Naive thymus-derived CD4-positive, alpha-beta T cell (primary cell): ENCODE results near the gene CALHM4. TPM values are rescaled to one million over a fixed set of nuclear protein-coding genes. Genes with fewer than 3 reads are reported as not detected.

Experiments
- ATAC-seq: fragments of 150-1000 bp; cut with Tn5 transposase; 2 replicates; pipeline ENCODE4 v1.10.0; 2021; ENCODE audit warnings: mild to moderate bottlenecking, moderate library complexity
- CTCF ChIA-PET: fragments of 350-600 bp; sonication (Branson Sonifier 250); formaldehyde crosslinking; loops from one replicate; lab custom pipeline; 2021; ENCODE audit warnings: antibody characterized with exemption; lab: Charles Lee
- POLR2A ChIA-PET: fragments of 350-600 bp; sonication (Branson Sonifier 250); formaldehyde crosslinking; loops from one replicate; lab custom pipeline; 2021; ENCODE audit warnings: antibody characterized with exemption, inconsistent platforms; lab: Charles Lee
- DNase-seq, 9 donors: peaks; one replicate each; pipeline versions ENCODE4 v3.0.0 to v3.0.0-alpha.2; 2020 to 2022; ENCODE audit warnings: mixed read lengths in 1 of 9
- H3K27ac ChIP-seq: one replicate; pipeline ENCODE4 v1.7.0; 2013; ENCODE audit warnings: mild to moderate bottlenecking, low read depth, low read length, moderate library complexity
- H3K27me3 ChIP-seq, 2 donors: one replicate each; pipeline ENCODE4 v1.7.0; 2013; ENCODE audit warnings: low read length in 2 of 2, mild to moderate bottlenecking in 2 of 2, moderate library complexity in 2 of 2; ENCODE audit not compliant: control insufficient read depth in 2 of 2, insufficient read depth in 2 of 2
- H3K36me3 ChIP-seq, 3 experiments: 1 replicate in 2 of 3; 2 replicates in 1 of 3; pipeline ENCODE4 v1.7.0; 2013; ENCODE audit warnings: low read length in 3 of 3, mild to moderate bottlenecking in 3 of 3, moderate library complexity in 1 of 3; ENCODE audit not compliant: insufficient read depth in 3 of 3, control insufficient read depth in 2 of 3
- H3K4me1 ChIP-seq, 2 donors: one replicate each; pipeline ENCODE4 v1.7.0; 2013; ENCODE audit warnings: low read length in 2 of 2, mild to moderate bottlenecking in 2 of 2, moderate library complexity in 1 of 2; ENCODE audit not compliant: control insufficient read depth in 2 of 2, insufficient read depth in 2 of 2
- H3K4me3 ChIP-seq: 2 replicates; pipeline ENCODE4 v1.7.0; 2013; ENCODE audit warnings: mild to moderate bottlenecking, low read length
- H3K9me3 ChIP-seq, 3 experiments: 1 replicate in 2 of 3; 2 replicates in 1 of 3; pipeline ENCODE4 v1.7.0; 2013; ENCODE audit warnings: low read length in 3 of 3; ENCODE audit not compliant: control insufficient read depth in 2 of 3
- H3K27ac Mint-ChIP-seq, 9 donors: one replicate each; pipeline ENCODE4 v1.8.0; 2020 to 2022; ENCODE audit warnings: mixed read lengths in 9 of 9, mild to moderate bottlenecking in 8 of 9, moderate library complexity in 5 of 9, inconsistent platforms in 2 of 9
- H3K27me3 Mint-ChIP-seq, 5 donors: one replicate each; pipeline ENCODE4 v1.8.0; 2021 to 2022; ENCODE audit warnings: mixed read lengths in 5 of 5, mild to moderate bottlenecking in 1 of 5
- H3K36me3 Mint-ChIP-seq, 5 donors: one replicate each; pipeline ENCODE4 v1.8.0; 2020 to 2022; ENCODE audit warnings: mixed read lengths in 5 of 5, mild to moderate bottlenecking in 3 of 5, inconsistent platforms in 1 of 5
- H3K4me1 Mint-ChIP-seq, 7 donors: one replicate each; pipeline ENCODE4 v1.8.0; 2020 to 2022; ENCODE audit warnings: mixed read lengths in 7 of 7, mild to moderate bottlenecking in 3 of 7, inconsistent platforms in 1 of 7
- H3K4me3 Mint-ChIP-seq, 10 donors: one replicate each; pipeline ENCODE4 v1.8.0; 2020 to 2022; ENCODE audit warnings: mild to moderate bottlenecking in 10 of 10, mixed read lengths in 10 of 10, moderate library complexity in 6 of 10, inconsistent platforms in 2 of 10
- H3K9me3 Mint-ChIP-seq, 11 donors: one replicate each; pipeline ENCODE4 v1.8.0; 2020 to 2022; ENCODE audit warnings: mixed read lengths in 11 of 11, mild to moderate bottlenecking in 4 of 11, inconsistent platforms in 1 of 11, moderate library complexity in 1 of 11
- intact Hi-C, 2 donors: fragments of 100-400 bp; cut with micrococcal nuclease; formaldehyde crosslinking; loops; one replicate each; pipeline ENCODE4 v1.15.1; 2023
- polyA plus RNA-seq, 2 donors: library from polyadenylated mRNA; unstranded; fragments of 300-500 nt; fragmentation: Illumina TruSeq; gene quantifications; one replicate each; pipeline ENCODE4 v1.2.3, GENCODE V29; 2021
- total RNA-seq, 6 experiments: library from RNA in 5 of 6; stranded (reverse) in 5 of 6; gene quantifications; 1 replicate in 5 of 6; 2 replicates in 1 of 6; pipeline ENCODE4 v1.2.3 and lab custom pipeline; 2021 to 2026

The CALHM4 gene
- total and polyA plus RNA-seq, 7 experiments from 2014 or later: not detected

DNA sequence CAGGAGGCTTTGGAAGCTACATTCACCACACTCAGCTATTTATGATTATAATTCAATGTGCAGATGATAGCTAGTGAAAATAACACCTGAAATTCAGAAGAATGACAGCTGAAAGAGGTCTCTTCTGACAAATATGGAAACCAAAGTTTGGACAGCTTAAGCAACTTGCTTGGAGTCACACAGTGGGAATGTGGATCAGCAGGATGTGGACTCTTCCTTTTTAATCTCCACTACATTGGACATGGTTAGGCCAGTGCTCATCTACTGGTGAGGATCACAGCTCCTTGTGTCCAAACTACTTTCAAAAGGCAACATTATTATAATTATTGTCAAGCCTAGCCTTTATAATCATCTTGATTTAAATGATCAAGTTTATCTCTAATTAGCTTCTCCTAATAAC, 18.4 kb upstream of the CALHM4 start:
- POLR2A ChIA-PET: interaction anchor here (0.9 kb wide), 1 partner anchor 256 kb away, joined by 3 read pairs; the partner anchor contains the start of gene TSPYL1
- no peak for ATAC-seq
- no peak overlapping the region for H3K4me3 ChIP-seq

DNA sequence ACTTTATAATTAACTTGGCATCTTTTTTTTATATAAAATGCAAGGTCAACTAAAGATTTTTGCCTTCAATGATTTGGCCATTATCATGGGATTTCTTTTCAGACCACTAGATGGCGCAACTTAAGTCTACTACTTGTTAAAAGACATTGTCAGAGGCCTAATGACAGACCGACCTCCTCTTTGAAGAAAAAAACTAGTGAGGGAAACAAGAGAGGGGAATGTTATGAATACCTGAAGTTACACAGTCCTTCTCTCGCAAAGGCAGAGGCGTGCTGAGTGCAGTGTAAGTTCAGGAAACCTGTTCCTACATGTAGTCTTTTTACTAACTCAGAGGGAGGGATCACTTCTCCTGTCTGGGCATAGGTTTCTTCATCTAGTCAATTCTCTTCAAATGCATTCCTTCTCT, 17.3 kb upstream of the CALHM4 start:
- no peaks in the 10 kb centered on the region for H3K9me3 ChIP-seq
- CTCF ChIA-PET: interaction anchor here (1.4 to 3.0 kb wide), 3 partner anchors 27 to 268 kb away, joined by 3 to 23 read pairs (median 8); no protein-coding TSS in a partner anchor
- H3K36me3 ChIP-seq: no peaks in the 10 kb centered on the region
- intact Hi-C loops: loop anchor here (1.0 to 5.0 kb wide), 5 partner anchors 25 to 311 kb away; no protein-coding TSS in a partner anchor
- ATAC-seq (peak; percentile 67), DNase-seq (peak in 7 of 9 donors; percentile 14 to 54 (median 50))
- POLR2A ChIA-PET: no interaction called here
- H3K9me3 Mint-ChIP-seq: no peaks in the 10 kb centered on the region
- H3K27ac Mint-ChIP-seq: no peak overlapping the region
- H3K4me1 Mint-ChIP-seq: no peaks in the 10 kb centered on the region
- H3K4me3 ChIP-seq: no peak overlapping the region
- H3K27ac ChIP-seq: no peak overlapping the region
- H3K4me3 Mint-ChIP-seq: no peak overlapping the region
- no peaks in the 10 kb centered on the region for H3K36me3 Mint-ChIP-seq
- no peaks in the 10 kb centered on the region for H3K27me3 ChIP-seq
- H3K27me3 Mint-ChIP-seq: peaks cover 12 to 41% (median 24%) of the 10 kb centered on the region in 5 donors
- H3K4me1 ChIP-seq: no peaks in the 10 kb centered on the region

More for the DNA sequence above, 18.4 kb upstream of the CALHM4 start:
- H3K4me3 Mint-ChIP-seq: no peak overlapping the region
- H3K4me1 Mint-ChIP-seq: no peaks in the 10 kb centered on the region
- no peaks in the 10 kb centered on the region for H3K9me3 ChIP-seq
- peaks cover 7 to 41% (median 22%) of the 10 kb centered on the region in 5 donors for H3K27me3 Mint-ChIP-seq
- H3K9me3 Mint-ChIP-seq: no peaks in the 10 kb centered on the region
- CTCF ChIA-PET: interaction anchor here (0.7 to 3.0 kb wide), 14 partner anchors 25 to 318 kb away, joined by 3 to 23 read pairs (median 6); no protein-coding TSS in a partner anchor
- no peaks in the 10 kb centered on the region for H3K27me3 ChIP-seq
- DNase-seq: no peak
- no peaks in the 10 kb centered on the region for H3K4me1 ChIP-seq
- no peaks in the 10 kb centered on the region for H3K36me3 Mint-ChIP-seq
- intact Hi-C loops: loop anchor here in 1 of 2 donors (5.0 kb wide), 1 partner anchor 312 kb away; no protein-coding TSS in a partner anchor
- no peaks in the 10 kb centered on the region for H3K36me3 ChIP-seq
- no peak overlapping the region for H3K27ac Mint-ChIP-seq
- no peak overlapping the region for H3K27ac ChIP-seq

DNA sequence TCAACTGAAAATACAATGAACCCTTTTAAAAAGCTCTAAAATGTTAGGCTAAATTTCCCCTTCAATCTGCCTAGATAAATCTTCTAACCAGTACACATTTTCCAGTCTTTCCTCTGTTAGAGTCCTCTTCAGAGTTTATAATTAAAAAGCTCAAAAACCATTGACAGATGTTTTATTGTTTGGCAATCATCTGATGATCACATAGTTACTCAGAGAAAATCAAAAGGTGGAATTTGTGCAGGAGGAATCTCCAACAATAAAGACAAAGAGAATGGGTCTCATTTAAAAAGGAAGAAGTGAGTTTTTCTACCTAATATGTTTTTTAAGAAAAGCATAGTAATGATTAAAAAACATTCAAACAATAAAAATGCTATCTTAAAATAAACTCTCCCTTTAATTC, 11.1 kb upstream of the CALHM4 start:
- Histone ChIP-seq H3K9me3 (no peaks in the 10 kb centered on the region), H3K36me3 (no peaks in the 10 kb centered on the region), H3K27me3 (no peaks in the 10 kb centered on the region), H3K4me1 (no peaks in the 10 kb centered on the region), H3K4me3 (no peak overlapping the region), H3K27ac (no peak overlapping the region)
- Mint-ChIP-seq H3K36me3 (no peaks in the 10 kb centered on the region), H3K27ac (no peak overlapping the region), H3K4me3 (no peak overlapping the region), H3K27me3 (peaks cover 17 to 51% (median 20%) of the 10 kb centered on the region in 5 donors), H3K4me1 (no peaks in the 10 kb centered on the region), H3K9me3 (no peaks in the 10 kb centered on the region)
- ATAC-seq (no peak), DNase-seq (no peak)
- intact Hi-C loops: no loop called here
- ChIA-PET POLR2A (interaction anchor here (0.7 kb wide), 1 partner anchor 28 kb away, joined by 4 read pairs; no protein-coding TSS in a partner anchor), CTCF (interaction anchor here (1.3 kb wide), 1 partner anchor 255 kb away, joined by 4 read pairs; no protein-coding TSS in a partner anchor)

DNA sequence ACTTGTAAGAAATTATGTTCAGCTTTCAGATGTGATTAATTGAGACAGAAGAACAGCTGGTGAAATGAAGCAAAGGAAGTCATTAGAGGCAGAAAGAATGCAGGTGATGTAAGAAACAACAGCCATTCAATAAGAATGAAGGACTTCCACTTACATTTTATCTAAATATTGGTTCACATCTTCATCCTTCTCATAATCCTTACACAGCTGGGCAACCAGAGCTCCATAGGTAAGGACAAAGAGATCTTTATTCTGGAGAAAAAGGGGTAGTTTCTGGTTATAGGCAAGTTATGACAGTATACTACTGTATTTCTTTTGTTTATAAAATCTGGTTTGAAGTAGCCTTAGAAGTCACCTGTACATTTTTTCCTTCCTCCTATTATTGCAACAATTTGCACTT, 10.4 kb upstream of the CALHM4 start:
- no peaks in the 10 kb centered on the region for H3K27me3 ChIP-seq
- no peaks in the 10 kb centered on the region for H3K4me1 ChIP-seq
- no peak overlapping the region for H3K27ac Mint-ChIP-seq
- H3K9me3 ChIP-seq: no peaks in the 10 kb centered on the region
- H3K4me3 Mint-ChIP-seq: no peak overlapping the region
- ATAC-seq: no peak
- peaks cover 17 to 52% (median 20%) of the 10 kb centered on the region in 5 donors for H3K27me3 Mint-ChIP-seq
- no peak for DNase-seq
- H3K27ac ChIP-seq: no peak overlapping the region
- CTCF ChIA-PET: no interaction called here
- H3K36me3 Mint-ChIP-seq: no peaks in the 10 kb centered on the region
- POLR2A ChIA-PET: no interaction called here
- no peak overlapping the region for H3K4me3 ChIP-seq
- no peaks in the 10 kb centered on the region for H3K4me1 Mint-ChIP-seq
- no peaks in the 10 kb centered on the region for H3K36me3 ChIP-seq
- intact Hi-C loops: no loop called here
- no peaks in the 10 kb centered on the region for H3K9me3 Mint-ChIP-seq

DNA sequence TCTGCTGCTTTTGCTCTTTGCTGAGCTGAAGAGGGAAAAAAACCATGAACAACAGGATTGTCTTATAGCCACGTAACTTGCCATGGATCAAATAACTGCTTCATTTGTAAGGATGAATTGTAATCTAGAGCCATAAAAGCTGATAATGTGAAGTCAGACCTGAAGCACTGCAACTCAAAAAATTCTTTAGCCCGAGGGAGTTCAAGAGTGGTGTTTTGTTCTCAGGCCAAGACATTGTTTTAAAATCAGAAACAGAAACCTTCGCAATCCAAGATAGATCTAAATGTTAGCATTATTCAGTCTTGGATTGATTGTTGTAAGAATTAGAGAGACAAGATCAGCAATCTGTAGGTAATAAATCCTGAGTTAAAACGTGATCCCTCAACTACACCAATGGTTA, 7.9 kb upstream of the CALHM4 start, which contains the start of gene TRAPPC3L:
TSS of gene TRAPPC3L (minus strand) at position 34 of the 400 bp plus-strand sequence. CDS start 170 bp downstream, outside the sequence.
- Histone ChIP-seq H3K27ac (no peak within 1 kb of the TSS), H3K4me3 (no peak within 1 kb of the TSS), H3K9me3 (no peaks in the 10 kb centered on the region), H3K36me3 (no peaks in the 10 kb centered on the region), H3K27me3 (no peaks in the 10 kb centered on the region), H3K4me1 (no peaks in the 10 kb centered on the region)
- no peaks in the 10 kb centered on the region for H3K4me1 Mint-ChIP-seq
- no peak for ATAC-seq
- ChIA-PET POLR2A (no interaction called here), CTCF (interaction anchor here (1.1 kb wide), 1 partner anchor 12 kb away, joined by 4 read pairs; no protein-coding TSS in a partner anchor)
- H3K36me3 Mint-ChIP-seq: no peaks in the 10 kb centered on the region
- H3K27me3 Mint-ChIP-seq: peaks cover 8 to 46% (median 18%) of the 10 kb centered on the region in 5 donors
- no peaks in the 10 kb centered on the region for H3K9me3 Mint-ChIP-seq
- DNase-seq: no peak
- intact Hi-C loops: no loop called here
- H3K27ac Mint-ChIP-seq: no peak within 1 kb of the TSS
- no peak within 1 kb of the TSS for H3K4me3 Mint-ChIP-seq

DNA sequence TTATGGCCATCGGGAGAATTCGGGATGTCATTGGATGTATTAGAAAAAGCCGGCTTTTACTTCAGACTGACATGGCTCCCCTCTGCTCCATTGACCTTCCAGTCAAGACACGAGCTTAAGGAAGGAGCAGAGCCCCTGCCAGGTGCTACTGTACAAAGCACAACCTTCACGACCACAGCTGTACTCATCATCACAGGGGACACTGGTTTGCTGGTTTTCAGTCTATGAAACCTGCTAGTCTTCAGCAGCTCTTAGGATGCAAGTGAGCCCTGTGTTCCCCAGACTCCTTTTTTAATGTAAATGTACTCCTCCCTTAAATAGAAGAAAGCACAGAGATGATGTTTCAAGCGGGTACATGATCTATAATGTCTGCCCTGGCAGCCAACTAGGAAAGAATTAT, 6.2 kb upstream of the CALHM4 start:
- Mint-ChIP-seq H3K27ac (no peak overlapping the region), H3K4me1 (no peaks in the 10 kb centered on the region), H3K4me3 (no peak overlapping the region), H3K36me3 (no peaks in the 10 kb centered on the region), H3K9me3 (no peaks in the 10 kb centered on the region), H3K27me3 (peaks cover 0 to 49% (median 22%) of the 10 kb centered on the region in 5 donors)
- intact Hi-C loops: no loop called here
- Histone ChIP-seq H3K4me3 (no peak overlapping the region), H3K36me3 (no peaks in the 10 kb centered on the region), H3K27ac (no peak overlapping the region), H3K9me3 (no peaks in the 10 kb centered on the region), H3K27me3 (peaks cover 0 to 3% of the 10 kb centered on the region in 2 donors), H3K4me1 (no peaks in the 10 kb centered on the region)
- no peak for DNase-seq
- CTCF ChIA-PET: no interaction called here
- ATAC-seq: no peak
- POLR2A ChIA-PET: no interaction called here

DNA sequence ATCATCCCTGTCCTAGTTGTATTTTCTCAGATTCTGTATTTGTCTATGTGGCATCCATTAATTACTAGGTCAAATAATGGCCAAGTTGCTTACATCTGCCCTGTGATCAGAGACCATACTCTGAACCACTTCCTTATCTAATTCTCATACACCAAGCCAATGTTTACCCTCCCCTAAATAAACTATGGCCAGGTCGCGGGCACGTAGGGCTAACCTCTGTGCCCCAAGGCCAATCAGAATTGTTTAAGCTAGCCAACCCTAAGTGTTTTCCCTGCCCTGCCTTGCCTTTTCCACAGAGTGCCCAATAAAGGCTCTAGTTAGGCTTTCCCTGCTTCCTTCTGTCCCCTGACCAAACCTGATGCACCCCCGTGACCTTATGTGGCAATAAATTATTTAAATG, 2.8 kb upstream of the CALHM4 start:
- Mint-ChIP-seq H3K27me3 (peaks cover 10 to 40% (median 20%) of the 10 kb centered on the region in 5 donors), H3K36me3 (no peaks in the 10 kb centered on the region), H3K9me3 (no peaks in the 10 kb centered on the region), H3K27ac (no peak overlapping the region), H3K4me1 (no peaks in the 10 kb centered on the region), H3K4me3 (no peak overlapping the region)
- ChIA-PET CTCF (no interaction called here), POLR2A (no interaction called here)
- intact Hi-C loops: no loop called here
- no peak for DNase-seq
- Histone ChIP-seq H3K9me3 (no peaks in the 10 kb centered on the region), H3K4me3 (no peak overlapping the region), H3K4me1 (no peaks in the 10 kb centered on the region), H3K27me3 (peaks cover 0 to 3% of the 10 kb centered on the region in 2 donors), H3K36me3 (no peaks in the 10 kb centered on the region), H3K27ac (no peak overlapping the region)
- ATAC-seq: no peak
